HUES48 (cell line): ENCODE results near the gene SETD7.
"Not testable (repeated sequence)": the region's sequence is repeated elsewhere in the genome, so short reads cannot be mapped to it uniquely, and the experiment has no call there.

ENCODE experiments used
- H3K27ac ChIP-seq: one replicate; pipeline ENCODE4 v1.7.0; 2013; ENCODE audit warnings: low read depth, low read length, inconsistent platforms
- H3K27me3 ChIP-seq: 2 replicates; pipeline ENCODE4 v1.6.1; 2013; ENCODE audit warnings: mild to moderate bottlenecking, low read length; ENCODE audit not compliant: control insufficient read depth, insufficient read depth
- H3K36me3 ChIP-seq: 2 replicates; pipeline ENCODE4 v1.6.1; 2013; ENCODE audit warnings: low read length; ENCODE audit not compliant: control insufficient read depth, insufficient read depth
- H3K4me1 ChIP-seq: 2 replicates; pipeline ENCODE4 v1.6.1; 2013; ENCODE audit warnings: mild to moderate bottlenecking, low read length; ENCODE audit not compliant: control insufficient read depth, insufficient read depth
- H3K4me3 ChIP-seq: 2 replicates; pipeline ENCODE4 v1.5.1; 2013; ENCODE audit warnings: mild to moderate bottlenecking, low read depth, low read length
- H3K9ac ChIP-seq: 2 replicates; pipeline ENCODE4 v1.6.1; 2013; ENCODE audit warnings: mild to moderate bottlenecking, low read depth, low read length, moderate library complexity
- H3K9me3 ChIP-seq: 2 replicates; pipeline ENCODE4 v1.6.1; 2013; ENCODE audit warnings: low read length; ENCODE audit not compliant: control insufficient read depth, insufficient read depth

The SETD7 gene

DNA sequence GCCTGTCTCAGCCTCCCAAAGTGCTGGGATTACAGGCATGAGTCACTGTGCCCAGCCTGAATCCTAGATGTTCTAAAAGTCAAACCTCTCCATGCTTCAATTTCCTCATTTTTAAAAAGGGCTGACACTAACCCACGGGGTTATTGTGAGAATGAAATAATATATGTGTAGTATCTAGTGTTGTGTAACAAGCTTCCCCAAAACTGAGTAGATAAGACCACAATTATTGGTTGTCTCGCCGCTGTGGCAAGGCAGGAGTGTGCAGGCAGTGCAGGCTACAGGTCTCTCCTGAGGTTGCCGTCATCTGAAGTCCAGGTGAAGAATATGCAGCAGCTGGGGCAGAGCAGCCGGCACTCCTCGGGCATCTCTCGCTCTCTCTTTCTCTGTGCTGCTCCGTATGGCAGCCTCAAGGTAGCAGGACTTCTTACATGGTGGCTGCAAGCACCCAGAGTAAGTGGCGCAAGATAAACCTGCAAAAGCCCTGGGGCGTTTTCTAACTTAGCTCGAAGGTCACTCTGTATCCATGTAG, 71.2 kb downstream of the SETD7 start:
- Histone ChIP-seq H3K4me3 (no peak overlapping the region), H3K27ac (no peak overlapping the region), H3K9me3 (no peaks in the 10 kb centered on the region), H3K9ac (no peak overlapping the region), H3K27me3 (no peaks in the 10 kb centered on the region), H3K4me1 (no peaks in the 10 kb centered on the region), H3K36me3 (no peaks in the 10 kb centered on the region)

DNA sequence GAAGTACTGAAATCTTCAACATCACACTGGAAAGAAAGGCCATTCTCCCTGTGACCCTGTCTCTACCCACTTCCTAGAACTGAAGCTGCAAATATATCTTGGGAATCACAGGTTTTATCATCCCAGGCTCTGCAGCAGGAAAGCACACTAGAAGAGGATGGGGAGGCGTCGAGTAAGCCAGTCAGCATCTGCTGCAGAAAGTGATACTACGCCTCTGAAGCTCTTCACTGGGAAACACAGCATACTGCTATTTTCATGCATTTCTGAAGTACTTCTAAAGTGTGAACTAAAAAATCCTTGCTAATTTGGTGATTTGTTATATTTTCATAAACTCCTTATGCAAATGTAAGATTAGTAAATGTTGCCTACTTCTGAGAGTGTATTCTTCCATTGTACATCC, 73.0 kb downstream of the SETD7 start:
- Histone ChIP-seq H3K27ac (no peak overlapping the region), H3K9me3 (no peaks in the 10 kb centered on the region), H3K27me3 (no peaks in the 10 kb centered on the region), H3K4me1 (no peaks in the 10 kb centered on the region), H3K9ac (no peak overlapping the region), H3K36me3 (no peaks in the 10 kb centered on the region), H3K4me3 (no peak overlapping the region)

DNA sequence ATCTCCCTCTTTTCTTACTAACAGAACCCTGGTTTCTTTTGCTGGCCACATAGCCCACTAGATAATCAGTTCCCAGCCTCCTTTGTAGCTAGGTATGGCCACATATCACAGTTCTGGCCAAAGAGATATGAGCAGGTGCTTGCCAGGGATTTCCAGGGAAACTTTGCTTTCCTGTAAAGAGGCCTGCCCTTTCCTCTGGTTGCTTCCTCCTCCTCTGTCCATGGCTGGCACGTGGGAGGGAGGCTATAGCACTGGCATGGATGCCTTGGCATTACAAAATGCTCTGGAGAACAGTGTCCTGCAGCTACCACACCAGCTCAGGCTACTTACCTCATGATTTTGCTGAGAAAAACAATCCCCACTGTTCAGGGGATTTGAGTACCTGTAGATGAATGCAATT, 74.6 kb downstream of the SETD7 start:
- H3K27me3 ChIP-seq: no peaks in the 10 kb centered on the region
- H3K9me3 ChIP-seq: no peaks in the 10 kb centered on the region
- H3K36me3 ChIP-seq: no peaks in the 10 kb centered on the region
- no peak overlapping the region for H3K9ac ChIP-seq
- no peaks in the 10 kb centered on the region for H3K4me1 ChIP-seq
- no peak overlapping the region for H3K27ac ChIP-seq
- H3K4me3 ChIP-seq: no peak overlapping the region

DNA sequence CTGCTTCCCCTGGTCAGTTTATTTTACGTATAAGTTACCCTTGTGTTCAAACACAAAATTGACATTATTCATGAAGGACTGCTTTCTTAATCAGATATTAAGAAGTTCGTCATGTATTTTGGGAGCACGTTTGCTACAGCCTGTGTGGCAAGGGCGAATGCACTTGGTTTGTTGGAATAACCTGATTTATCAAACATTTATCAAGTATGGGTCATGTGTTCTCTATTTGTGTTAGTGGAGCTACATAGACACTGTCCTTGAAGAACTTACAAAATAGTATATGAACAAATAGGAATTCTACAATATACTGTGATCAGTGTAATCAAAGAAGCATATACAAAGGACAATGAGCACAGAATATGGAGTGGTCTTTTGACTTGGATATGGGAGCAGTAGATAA, 79.7 kb downstream of the SETD7 start:
- Histone ChIP-seq H3K27ac (no peak overlapping the region), H3K36me3 (peaks cover 13% of the 10 kb centered on the region), H3K27me3 (no peaks in the 10 kb centered on the region), H3K4me1 (no peaks in the 10 kb centered on the region), H3K4me3 (no peak overlapping the region), H3K9ac (no peak overlapping the region), H3K9me3 (0 out of 2 replicates have a peak, but pooled peaks cover 2% of the 10 kb centered on the region)

DNA sequence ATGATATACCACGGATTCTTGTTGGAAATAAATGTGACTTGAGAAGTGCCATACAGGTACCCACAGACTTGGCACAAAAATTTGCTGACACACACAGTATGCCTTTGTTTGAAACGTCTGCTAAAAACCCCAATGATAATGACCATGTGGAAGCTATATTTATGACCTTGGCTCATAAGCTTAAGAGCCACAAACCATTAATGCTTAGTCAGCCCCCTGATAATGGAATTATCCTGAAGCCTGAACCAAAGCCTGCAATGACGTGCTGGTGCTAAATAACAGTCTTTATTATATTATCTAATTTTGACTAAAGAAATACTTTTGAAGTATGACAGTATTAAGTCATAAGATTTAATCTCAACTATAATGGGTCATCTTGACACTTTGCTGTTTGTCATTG, 83.2 kb downstream of the SETD7 start:
- no peak overlapping the region for H3K27ac ChIP-seq
- H3K9me3 ChIP-seq: 0 out of 2 replicates have a peak, but pooled peaks cover 2% of the 10 kb centered on the region
- no peaks in the 10 kb centered on the region for H3K27me3 ChIP-seq
- no peak overlapping the region for H3K4me3 ChIP-seq
- no peaks in the 10 kb centered on the region for H3K4me1 ChIP-seq
- H3K9ac ChIP-seq: no peak overlapping the region
- peaks cover 13% of the 10 kb centered on the region for H3K36me3 ChIP-seq

DNA sequence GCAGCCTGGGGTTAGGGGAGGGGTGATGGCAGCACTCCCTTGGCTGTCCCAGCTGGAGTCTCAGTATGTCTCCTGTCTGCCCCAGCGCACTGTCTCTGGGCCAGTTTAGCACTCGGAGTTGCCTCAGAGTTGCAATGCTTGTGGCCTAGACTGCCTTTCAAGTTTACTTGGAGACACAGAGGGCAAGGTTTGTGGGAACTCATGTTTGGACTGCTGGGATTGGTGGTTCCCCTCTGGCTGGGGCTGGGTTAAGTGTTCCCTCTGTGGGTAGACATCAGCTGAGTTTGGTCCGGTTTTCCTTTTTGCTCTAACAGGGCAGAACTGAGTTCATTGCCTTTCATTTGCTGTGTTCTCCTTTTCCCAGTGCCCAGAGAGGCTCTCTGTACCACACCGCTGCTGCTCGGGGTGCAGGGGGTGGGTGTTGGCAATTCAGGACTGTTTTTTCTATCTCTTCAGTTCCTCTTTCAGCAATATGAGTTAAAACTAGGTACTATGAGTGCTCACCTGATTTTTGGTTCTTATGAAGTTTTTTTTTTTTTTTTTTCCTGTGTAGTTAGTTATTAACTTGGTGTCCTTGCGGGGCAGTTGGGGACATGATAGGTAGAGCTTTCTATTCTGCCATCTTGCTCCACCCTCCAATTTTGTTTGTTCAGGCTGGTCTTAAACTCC, 84.9 kb downstream of the SETD7 start:
- Histone ChIP-seq H3K27ac (no peak overlapping the region), H3K4me1 (no peaks in the 10 kb centered on the region), H3K9me3 (0 out of 2 replicates have a peak, but pooled peaks cover 2% of the 10 kb centered on the region), H3K27me3 (no peaks in the 10 kb centered on the region), H3K9ac (no peak overlapping the region), H3K36me3 (peaks cover 13% of the 10 kb centered on the region), H3K4me3 (no peak overlapping the region)

DNA sequence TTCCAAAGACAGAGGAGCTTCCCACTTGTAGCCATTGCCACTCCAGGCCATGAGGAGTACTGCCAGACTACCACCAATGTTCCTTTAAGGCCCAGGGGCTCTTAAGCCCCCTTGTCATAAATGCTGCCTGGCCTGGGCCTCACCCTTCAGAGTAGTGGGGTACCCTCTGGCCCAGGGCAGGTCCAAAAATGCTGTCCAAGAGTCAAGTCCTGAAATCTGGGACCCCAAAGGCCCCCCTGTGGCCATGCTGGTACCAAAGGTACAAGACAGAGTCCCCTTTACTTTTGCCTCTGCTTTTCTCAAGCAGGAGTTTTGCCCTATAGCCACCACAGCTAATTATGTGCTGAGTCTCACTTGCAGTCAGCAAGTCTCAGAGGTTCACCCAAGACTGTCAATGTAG, 85.7 kb downstream of the SETD7 start:
- no peak overlapping the region for H3K4me3 ChIP-seq
- H3K36me3 ChIP-seq: peaks cover 13% of the 10 kb centered on the region
- H3K27me3 ChIP-seq: no peaks in the 10 kb centered on the region
- H3K4me1 ChIP-seq: no peaks in the 10 kb centered on the region
- no peak overlapping the region for H3K9ac ChIP-seq
- no peak overlapping the region for H3K27ac ChIP-seq
- 0 out of 2 replicates have a peak, but pooled peaks cover 2% of the 10 kb centered on the region for H3K9me3 ChIP-seq

DNA sequence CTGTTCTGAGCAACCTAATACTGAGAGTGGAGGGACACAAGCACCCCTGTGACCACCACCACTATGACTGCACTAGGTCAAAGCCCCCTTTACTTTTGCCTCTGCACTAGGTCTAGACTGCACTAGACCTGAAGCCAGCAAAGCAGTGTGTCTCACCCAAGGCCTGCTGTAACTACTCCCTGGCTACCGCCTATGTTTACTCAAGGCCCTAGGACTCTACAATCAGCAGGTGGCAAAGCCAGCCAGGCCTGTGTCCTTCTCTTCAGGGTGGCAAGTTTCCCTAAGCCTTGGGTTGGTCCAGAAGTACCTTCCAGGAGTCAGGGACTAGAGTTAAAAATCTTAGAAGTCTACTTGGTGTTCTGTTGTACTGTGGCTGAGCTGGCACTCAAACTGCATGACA, 86.2 kb downstream of the SETD7 start:
- no peaks in the 10 kb centered on the region for H3K4me1 ChIP-seq

DNA sequence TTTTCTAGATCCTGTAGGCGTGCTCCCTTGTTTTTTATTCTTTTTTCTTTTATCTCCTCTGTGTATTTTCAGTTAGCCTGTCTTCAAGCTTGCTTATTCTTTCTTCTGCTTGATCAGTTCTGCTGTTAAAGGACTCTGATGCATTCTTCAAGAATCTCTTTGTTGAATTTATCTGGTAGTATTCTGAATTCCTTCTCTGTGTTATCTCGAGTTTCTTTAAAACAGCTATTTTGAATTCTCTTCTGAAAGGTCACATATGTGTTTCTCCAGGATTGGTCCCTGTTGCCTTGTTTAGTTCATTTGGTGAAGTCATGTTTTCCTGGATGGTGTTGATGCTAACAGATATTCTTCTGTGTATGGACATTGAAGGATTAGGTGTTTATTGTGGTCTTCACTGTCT, 86.8 kb downstream of the SETD7 start:
- 0 out of 2 replicates have a peak, but pooled peaks cover 2% of the 10 kb centered on the region for H3K9me3 ChIP-seq
- peaks cover 13% of the 10 kb centered on the region for H3K36me3 ChIP-seq
- no peak overlapping the region for H3K27ac ChIP-seq
- H3K4me1 ChIP-seq: no peaks in the 10 kb centered on the region
- no peaks in the 10 kb centered on the region for H3K27me3 ChIP-seq
- no peak overlapping the region for H3K9ac ChIP-seq
- no peak overlapping the region for H3K4me3 ChIP-seq

More for the DNA sequence above, 86.2 kb downstream of the SETD7 start:
- Histone ChIP-seq H3K27me3 (no peaks in the 10 kb centered on the region), H3K27ac (no peak overlapping the region), H3K36me3 (peaks cover 13% of the 10 kb centered on the region), H3K9ac (no peak overlapping the region), H3K4me3 (no peak overlapping the region), H3K9me3 (0 out of 2 replicates have a peak, but pooled peaks cover 2% of the 10 kb centered on the region)

DNA sequence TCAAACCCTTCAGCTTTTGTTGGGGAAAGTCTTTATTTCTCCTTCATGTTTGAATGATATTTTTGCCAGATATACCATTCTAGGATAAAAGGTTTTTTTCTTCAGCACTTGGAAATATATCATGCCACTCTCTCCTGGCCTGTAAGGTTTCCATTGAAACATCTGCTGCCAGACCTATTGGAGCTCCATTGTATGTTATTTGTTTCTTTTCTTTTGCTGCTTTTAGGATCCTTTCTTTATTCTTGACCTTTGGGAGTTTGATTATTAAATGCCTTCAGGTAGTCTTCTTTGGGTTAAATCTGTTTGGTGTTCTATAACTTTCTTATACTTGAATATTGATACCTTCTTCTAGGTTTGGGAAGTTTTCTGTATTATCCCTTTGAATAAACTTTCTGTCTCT, 87.3 kb downstream of the SETD7 start:
- not testable (repeated sequence) for H3K4me3 ChIP-seq, H3K4me1 ChIP-seq, H3K9ac ChIP-seq, H3K9me3 ChIP-seq, H3K27me3 ChIP-seq, H3K27ac ChIP-seq
- H3K36me3 ChIP-seq: peaks cover 13% of the 10 kb centered on the region

DNA sequence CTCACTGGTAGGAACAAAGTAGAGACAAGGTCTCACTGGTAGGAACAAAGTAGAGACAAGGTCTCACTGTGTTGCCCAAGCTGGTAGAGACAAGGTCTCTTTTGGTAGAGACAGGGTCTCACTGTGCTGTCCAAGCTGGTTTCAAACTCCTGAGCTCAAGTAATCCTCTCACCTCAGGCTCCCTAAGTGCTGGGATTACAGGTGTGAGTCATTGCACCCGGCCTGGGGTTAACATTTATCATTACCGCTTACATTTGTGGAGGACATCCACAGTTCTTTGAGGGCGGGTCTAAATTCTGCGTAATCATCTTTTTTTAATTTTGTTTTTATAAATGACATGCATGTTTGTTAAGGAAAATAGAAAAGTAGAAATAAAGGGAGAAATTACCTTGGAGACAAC, 90.1 kb downstream of the SETD7 start:
- Histone ChIP-seq H3K9me3 (no peaks in the 10 kb centered on the region), H3K4me3 (no peak overlapping the region), H3K36me3 (no peaks in the 10 kb centered on the region), H3K9ac (no peak overlapping the region), H3K4me1 (peaks cover 7% of the 10 kb centered on the region), H3K27me3 (no peaks in the 10 kb centered on the region), H3K27ac (no peak overlapping the region)
